ENCODE results near the gene RGSL1. TPM values are rescaled to one million over a fixed set of nuclear protein-coding genes. Genes with fewer than 3 reads are reported as not detected.

The RGSL1 gene
- total and polyA plus RNA-seq, 2 experiments from 2014 or later = not detected

GRCh38 chr1:182587666-182588499, 137.9 kb downstream of the RGSL1 start:
- Histone ChIP-seq H3K9me3 (ENCODE audit: low read depth) (no peaks in the 10 kb centered on the region), H3K36me3 (replicated peaks; ENCODE audit: insufficient read depth, low read depth) (no peaks in the 10 kb centered on the region), H3K4me3 (peak overlapping the region; percentile 45), H3K4me1 (ENCODE audit: insufficient read depth) (peaks cover 2% of the 10 kb centered on the region), H3K27me3 (no peaks in the 10 kb centered on the region), H3K27ac (peak overlapping the region; percentile 97), H4K20me1 (ENCODE audit: insufficient read depth, poor library complexity, severe bottlenecking) (no peaks in the 10 kb centered on the region), H3K4me2 (peak overlapping the region; percentile 72), H2AFZ (peak overlapping the region; percentile 62), H3K9me2 (replicated peaks; ENCODE audit: insufficient read depth) (no peaks in the 10 kb centered on the region), H3K79me2 (no peaks in the 10 kb centered on the region)
- no peak for DNase-seq (ENCODE audit: low spot score)
- 78% methylated on average over 4 of the region's 4 CpGs for WGBS (ENCODE audit: low lambda C conversion rate, missing lambda C conversion rate)
- TF ChIP-seq CTCF (IDR thresholded peaks at IDR 0.05; ENCODE audit: poor library complexity) = no peak
- no peak for TF ChIP-seq EZH2 (IDR thresholded peaks at IDR 0.05; ENCODE audit: borderline replicate concordance)

GRCh38 chr1:182588500-182589396, 138.8 kb downstream of the RGSL1 start, which contains the start of gene RNASEL:
Gene RNASEL, minus strand, starts transcription at chr1:182589256. Its CDS starts 2,450 bp downstream, at chr1:182586806.
- peak within 1 kb of the TSS; percentile 62 for H2AFZ ChIP-seq

GRCh38 chr1:182589520-182589919, 139.6 kb downstream of the RGSL1 start:
- Histone ChIP-seq H3K9me2 (replicated peaks; ENCODE audit: insufficient read depth) (no peaks in the 10 kb centered on the region), H3K4me3 (no peak overlapping the region), H3K27me3 (no peaks in the 10 kb centered on the region), H3K9me3 (ENCODE audit: low read depth) (no peaks in the 10 kb centered on the region), H3K36me3 (replicated peaks; ENCODE audit: insufficient read depth, low read depth) (no peaks in the 10 kb centered on the region), H3K4me2 (peak overlapping the region; percentile 72), H3K79me2 (no peaks in the 10 kb centered on the region), H4K20me1 (ENCODE audit: insufficient read depth, poor library complexity, severe bottlenecking) (no peaks in the 10 kb centered on the region), H3K27ac (peak overlapping the region; percentile 97), H2AFZ (no peak overlapping the region), H3K4me1 (ENCODE audit: insufficient read depth) (peaks cover 2% of the 10 kb centered on the region)
- 92% methylated on average over 3 of the region's 3 CpGs for WGBS (ENCODE audit: low lambda C conversion rate, missing lambda C conversion rate)
- TF ChIP-seq EZH2phosphoT487 (IDR thresholded peaks at IDR 0.05; ENCODE audit: low read depth, severe bottlenecking, unreplicated experiment) = no peak
- TF ChIP-seq CTCF (IDR thresholded peaks at IDR 0.05; ENCODE audit: poor library complexity) = no peak
- no peak for TF ChIP-seq EZH2 (IDR thresholded peaks at IDR 0.05; ENCODE audit: borderline replicate concordance)
- no peak for DNase-seq (ENCODE audit: low spot score)

More at GRCh38 chr1:182588500-182589396, 138.8 kb downstream of the RGSL1 start, which contains the start of gene RNASEL:
- Histone ChIP-seq H3K27ac (peak within 1 kb of the TSS; percentile 97), H4K20me1 (ENCODE audit: insufficient read depth, poor library complexity, severe bottlenecking) (no peaks in the 10 kb centered on the region), H3K4me2 (peak within 1 kb of the TSS; percentile 72), H3K79me2 (no peaks in the 10 kb centered on the region), H3K36me3 (replicated peaks; ENCODE audit: insufficient read depth, low read depth) (no peaks in the 10 kb centered on the region), H3K4me3 (peak within 1 kb of the TSS; percentile 45), H3K27me3 (no peaks in the 10 kb centered on the region), H3K4me1 (ENCODE audit: insufficient read depth) (peaks cover 2% of the 10 kb centered on the region), H3K9me3 (ENCODE audit: low read depth) (no peaks in the 10 kb centered on the region), H3K9me2 (replicated peaks; ENCODE audit: insufficient read depth) (no peaks in the 10 kb centered on the region)
- DNase-seq (ENCODE audit: low spot score) = peak; percentile 88
- TF ChIP-seq EZH2phosphoT487 (IDR thresholded peaks at IDR 0.05; ENCODE audit: low read depth, severe bottlenecking, unreplicated experiment) (no peak), EZH2 (IDR thresholded peaks at IDR 0.05; ENCODE audit: borderline replicate concordance) (no peak), CTCF (IDR thresholded peaks at IDR 0.05; ENCODE audit: poor library complexity) (no peak)
- 16% methylated on average over 20 of the region's 20 CpGs for WGBS (ENCODE audit: low lambda C conversion rate, missing lambda C conversion rate)
